Measurements from ENCODE around the gene SPRN.

- TF ChIP-seq CTCF (IDR thresholded peaks at IDR 0.05) (no peak), POLR2A (IDR thresholded peaks at IDR 0.05) (no peak)
Observed at GRCh38 chr10:133397938-133398337, 26.5 kb downstream of the SPRN start.
